Neural crest cell (in vitro differentiated cells): ENCODE results near the gene SNRNP40. TPM values are rescaled to one million over a fixed set of nuclear protein-coding genes. Genes with fewer than 3 reads are reported as not detected.

Experiments
- DNase-seq: peaks from one replicate; pipeline ENCODE4 v3.0.0; 2021; ENCODE audit warnings: low read depth, mixed read lengths, low spot score
- H3K27ac Mint-ChIP-seq: one replicate; pipeline ENCODE4 v1.8.0; 2021; ENCODE audit warnings: mild to moderate bottlenecking, mixed read lengths; ENCODE audit not compliant: unreplicated experiment
- H3K27me3 Mint-ChIP-seq: 2 replicates; pipeline ENCODE4 v1.8.0; 2021; ENCODE audit warnings: low read depth, mild to moderate bottlenecking, mixed read lengths
- H3K36me3 Mint-ChIP-seq: 2 replicates; pipeline ENCODE4 v1.8.0; 2021; ENCODE audit warnings: low read depth, mild to moderate bottlenecking, mixed read lengths
- H3K4me1 Mint-ChIP-seq: 2 replicates; pipeline ENCODE4 v1.8.0; 2021; ENCODE audit warnings: mixed read lengths
- H3K4me3 Mint-ChIP-seq: one replicate; pipeline ENCODE4 v1.8.0; 2021; ENCODE audit warnings: mild to moderate bottlenecking, mixed read lengths
- H3K9me3 Mint-ChIP-seq: 2 replicates; pipeline ENCODE4 v1.8.0; 2021; ENCODE audit warnings: mixed read lengths
- CTCF ChIP-seq: fragments of 200-600 bp; sonication (generic); conservative IDR thresholded peaks from 2 replicates; pipeline ENCODE4 v1.5.0; 2021; ENCODE audit warnings: antibody characterized with exemption, mild to moderate bottlenecking
- long read RNA-seq: library from polyadenylated mRNA; unstranded; transcript quantifications from one replicate; pipeline ENCODE4 v2.0.0, GENCODE V29; 2020
- total RNA-seq: library from RNA; stranded (reverse); gene quantifications from 2 replicates; pipeline ENCODE4 v1.2.1, GENCODE V29; 2021

The SNRNP40 gene
- 129 and 130 TPM in 2 replicates for total RNA-seq
- long read RNA-seq, transcript SNRNP40-201 (10 exons, 1,597 nt), result major isoform, 511 of 544 reads
- long read RNA-seq, partial matches to known transcripts, result 11 of 544 reads
- long read RNA-seq, other reads (novel, unspliced or antisense), result 21 of 544 reads

GRCh38 chr1:31296486-31297276 lies at the start of gene SNRNP40, which contains the start of gene ZCCHC17:
SNRNP40 (minus strand) TSS chr1:31296788; CDS start chr1:31296751, 37 bp downstream.
ZCCHC17 (plus strand) TSS chr1:31297032; CDS start chr1:31310099, 13,067 bp downstream.
- no peak within 1 kb of the TSS for H3K4me3 Mint-ChIP-seq
- H3K27ac Mint-ChIP-seq, result peak within 1 kb of the TSS; percentile 94
- H3K27me3 Mint-ChIP-seq, result no peaks in the 10 kb centered on the region
- H3K9me3 Mint-ChIP-seq, result no peaks in the 10 kb centered on the region
- peak; percentile 89 for DNase-seq
- H3K36me3 Mint-ChIP-seq, result peaks cover 3% of the 10 kb centered on the region
- H3K4me1 Mint-ChIP-seq, result peaks cover 21% of the 10 kb centered on the region
- TF ChIP-seq CTCF, result no peak

- no peaks in the 10 kb centered on the region for H3K4me1 Mint-ChIP-seq
- no peaks in the 10 kb centered on the region for H3K9me3 Mint-ChIP-seq
- no peak for TF ChIP-seq CTCF
- no peak for DNase-seq
- H3K27me3 Mint-ChIP-seq, result no peaks in the 10 kb centered on the region
- no peak overlapping the region for H3K27ac Mint-ChIP-seq
- no peaks in the 10 kb centered on the region for H3K36me3 Mint-ChIP-seq
- no peak overlapping the region for H3K4me3 Mint-ChIP-seq
Measured at GRCh38 chr1:31345635-31346034, 49.0 kb upstream of the SNRNP40 start.

GRCh38 chr1:31344503-31344902 lies 47.9 kb upstream of the SNRNP40 start:
- Mint-ChIP-seq H3K27me3 (no peaks in the 10 kb centered on the region), H3K27ac (no peak overlapping the region), H3K4me1 (no peaks in the 10 kb centered on the region), H3K9me3 (no peaks in the 10 kb centered on the region), H3K4me3 (no peak overlapping the region), H3K36me3 (peaks cover 2% of the 10 kb centered on the region)
- DNase-seq, result no peak
- TF ChIP-seq CTCF, result no peak

GRCh38 chr1:31336687-31337467 lies 40.3 kb upstream of the SNRNP40 start:
- H3K4me3 Mint-ChIP-seq, result no peak overlapping the region
- peaks cover 8% of the 10 kb centered on the region for H3K36me3 Mint-ChIP-seq
- DNase-seq, result no peak
- H3K9me3 Mint-ChIP-seq, result no peaks in the 10 kb centered on the region
- no peak overlapping the region for H3K27ac Mint-ChIP-seq
- no peaks in the 10 kb centered on the region for H3K27me3 Mint-ChIP-seq
- no peaks in the 10 kb centered on the region for H3K4me1 Mint-ChIP-seq
- no peak for TF ChIP-seq CTCF

DNA sequence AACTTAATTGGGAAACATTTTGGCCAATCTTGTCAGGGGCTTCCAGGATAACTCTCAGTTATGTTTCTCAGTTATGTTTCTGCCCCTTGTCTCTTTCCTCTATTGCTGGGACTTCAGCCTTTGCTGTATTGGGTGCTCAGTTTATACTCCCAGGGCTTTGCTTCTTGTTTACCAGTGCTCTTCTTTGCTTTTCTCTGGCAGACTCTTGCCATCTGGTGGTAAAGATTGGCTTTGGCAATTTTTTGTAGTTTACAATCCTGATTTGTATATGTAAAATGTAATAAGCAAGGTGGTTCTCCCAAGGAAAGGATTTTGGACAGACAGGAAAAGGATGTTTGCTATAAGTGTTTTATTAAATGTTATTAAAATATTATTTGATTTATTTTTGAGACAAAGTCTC lies 38.4 kb upstream of the SNRNP40 start:
- Mint-ChIP-seq H3K27me3 (no peaks in the 10 kb centered on the region), H3K4me1 (no peaks in the 10 kb centered on the region), H3K36me3 (peaks cover 11% of the 10 kb centered on the region), H3K27ac (no peak overlapping the region), H3K4me3 (no peak overlapping the region), H3K9me3 (no peaks in the 10 kb centered on the region)
- peak; percentile 66 for TF ChIP-seq CTCF
- no peak for DNase-seq
